Gastrocnemius medialis (tissue), 4 donors: ENCODE measurements around the gene SLC46A1. TPM values are rescaled to one million over a fixed set of nuclear protein-coding genes. Genes with fewer than 3 reads are reported as not detected.

Experiments
- ATAC-seq, 2 donors: fragments of 150-250 bp; one replicate each; pipeline ENCODE4 v1.9.1; 2016
- DNase-seq, 2 donors: peaks; one replicate each; pipeline ENCODE4 v3.0.0-alpha.2; 2019
- H3K27ac ChIP-seq, 4 donors: fragments of 200-600 bp; sonication (generic); 1 replicate in 1 of 4; 2 replicates in 3 of 4; pipeline ENCODE4 v1.5.1; 2016 to 2018; ENCODE audit warnings: mild to moderate bottlenecking in 2 of 4, moderate library complexity in 1 of 4
- H3K27me3 ChIP-seq, 3 donors: fragments of 200-600 bp; sonication (generic) in 2 of 3; 1 replicate in 1 of 3; 2 replicates in 2 of 3; pipeline versions ENCODE4 v1.5.1 to v1.6.0; 2016 to 2019; ENCODE audit warnings: mild to moderate bottlenecking in 1 of 3, moderate library complexity in 1 of 3
- H3K36me3 ChIP-seq, 2 donors: fragments of 200-600 bp; sonication (generic) in 1 of 2; one replicate each; pipeline ENCODE4 v1.5.1; 2017 to 2018
- H3K4me1 ChIP-seq, 2 donors: fragments of 200-600 bp; sonication (generic) in 1 of 2; one replicate each; pipeline ENCODE4 v1.5.1; 2016 to 2017; ENCODE audit warnings: mild to moderate bottlenecking in 2 of 2
- H3K4me3 ChIP-seq, 4 donors: fragments of 200-600 bp; sonication (generic) in 3 of 4; 1 replicate in 1 of 4; 2 replicates in 3 of 4; pipeline ENCODE4 v1.5.1; 2016 to 2019; ENCODE audit warnings: mild to moderate bottlenecking in 2 of 4
- H3K9me3 ChIP-seq, 3 donors: fragments of 200-600 bp; sonication (generic) in 2 of 3; 1 replicate in 1 of 3; 2 replicates in 2 of 3; pipeline ENCODE4 v1.5.1; 2016 to 2019
- POLR2A ChIP-seq, 2 donors: fragments of 450-650 bp; IDR thresholded peaks; one replicate each; pipeline ENCODE4 v1.6.1; 2017; ENCODE audit warnings: antibody characterized with exemption in 2 of 2, mild to moderate bottlenecking in 2 of 2, moderate library complexity in 2 of 2
- in situ Hi-C, 4 donors: fragments of 200-750 bp; cut with MboI; loops; one replicate each; pipeline versions ENCODE4 v1.15.0 to v1.8.0; 2017; ENCODE audit warnings: low sequenced_read_pairs in 4 of 4
- intact Hi-C: fragments of 100-400 bp; cut with DNase I; formaldehyde crosslinking; loops from one replicate; pipeline ENCODE4 v1.15.1; 2023; ENCODE audit warnings: low total_unique reads
- microRNA-seq, 2 donors: library from miRNA; unstranded; fragments of <30 nt; microRNA quantifications; one replicate each; pipeline ENCODE4, GENCODE V29; 2016; ENCODE audit warnings: borderline replicate concordance in 2 of 2
- total RNA-seq, 4 donors: library from RNA; depleted of rRNA; stranded (reverse); fragments of >200 nt; gene quantifications; one replicate each; pipeline versions ENCODE4 v1.1.0 to v1.2.3, GENCODE V29; 2016
- TF ChIP-seq, protein P1 (sequence below), 5 experiments: fragments of 450-650 bp in 3 of 5; fragments of 200-600 bp in 2 of 5; sonication (generic) in 2 of 5; IDR thresholded peaks in 4 of 5; conservative IDR thresholded peaks in 1 of 5; 1 replicate in 4 of 5; 2 replicates in 1 of 5; pipeline ENCODE4 v1.5.1; 2016 to 2019; ENCODE audit warnings: antibody characterized with exemption in 5 of 5, mild to moderate bottlenecking in 3 of 5, moderate library complexity in 3 of 5

Gene SLC46A1
- total RNA-seq, 4 donors from 2014 or later = 1.9 to 3.5 (median 2.4) TPM

DNA sequence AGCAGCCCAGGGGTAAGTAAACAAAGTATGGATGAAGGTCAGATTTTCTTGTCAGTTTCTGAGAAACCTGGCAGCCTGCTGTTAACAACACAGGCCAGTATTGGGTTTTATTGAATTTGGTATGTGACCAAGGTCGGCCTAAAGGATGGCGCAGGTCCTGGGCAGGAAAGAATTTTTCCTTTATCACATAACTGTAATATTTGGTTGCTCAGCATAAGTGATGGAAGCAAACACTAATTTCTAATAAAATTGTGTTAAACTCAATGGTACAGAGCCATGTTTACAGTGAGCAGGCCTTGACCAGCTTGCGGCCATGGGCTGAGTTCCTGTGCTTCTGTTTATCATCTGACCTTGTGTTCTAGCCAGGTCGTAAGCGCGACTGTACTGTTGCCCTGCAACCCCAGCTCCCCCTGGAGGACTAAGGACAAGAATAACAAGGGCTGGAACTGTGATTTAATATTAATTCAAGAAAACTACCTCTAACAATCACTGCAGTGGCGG lies 59.2 kb downstream of the SLC46A1 start:
- peaks cover 0 to 98% of the 10 kb centered on the region in 2 donors for H3K36me3 ChIP-seq
- H3K4me1 ChIP-seq = peaks cover 0 to 6% of the 10 kb centered on the region in 2 donors
- intact Hi-C loops (no loop called here), in situ Hi-C loops (loop anchor here in 2 of 4 donors (25.0 kb wide), 1 partner anchor 616 kb away; the partner anchor contains the start of gene PHF12 (in 2 of the 2))
- TF ChIP-seq, protein P1, sequence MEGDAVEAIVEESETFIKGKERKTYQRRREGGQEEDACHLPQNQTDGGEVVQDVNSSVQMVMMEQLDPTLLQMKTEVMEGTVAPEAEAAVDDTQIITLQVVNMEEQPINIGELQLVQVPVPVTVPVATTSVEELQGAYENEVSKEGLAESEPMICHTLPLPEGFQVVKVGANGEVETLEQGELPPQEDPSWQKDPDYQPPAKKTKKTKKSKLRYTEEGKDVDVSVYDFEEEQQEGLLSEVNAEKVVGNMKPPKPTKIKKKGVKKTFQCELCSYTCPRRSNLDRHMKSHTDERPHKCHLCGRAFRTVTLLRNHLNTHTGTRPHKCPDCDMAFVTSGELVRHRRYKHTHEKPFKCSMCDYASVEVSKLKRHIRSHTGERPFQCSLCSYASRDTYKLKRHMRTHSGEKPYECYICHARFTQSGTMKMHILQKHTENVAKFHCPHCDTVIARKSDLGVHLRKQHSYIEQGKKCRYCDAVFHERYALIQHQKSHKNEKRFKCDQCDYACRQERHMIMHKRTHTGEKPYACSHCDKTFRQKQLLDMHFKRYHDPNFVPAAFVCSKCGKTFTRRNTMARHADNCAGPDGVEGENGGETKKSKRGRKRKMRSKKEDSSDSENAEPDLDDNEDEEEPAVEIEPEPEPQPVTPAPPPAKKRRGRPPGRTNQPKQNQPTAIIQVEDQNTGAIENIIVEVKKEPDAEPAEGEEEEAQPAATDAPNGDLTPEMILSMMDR (IDR thresholded peaks at IDR 0.05 in 4 of 5, conservative IDR thresholded peaks at IDR 0.05 in 1 of 5) = peak in 1 of 5 experiments; percentile 18
- TF ChIP-seq POLR2A (IDR thresholded peaks at IDR 0.05) = no peak
- no peaks in the 10 kb centered on the region for H3K27me3 ChIP-seq
- no peak for DNase-seq
- peak overlapping the region in 2 of 4 donors; percentile 22 to 35 for H3K27ac ChIP-seq
- no peak for ATAC-seq
- no peaks in the 10 kb centered on the region for H3K9me3 ChIP-seq
- H3K4me3 ChIP-seq = no peak overlapping the region

DNA sequence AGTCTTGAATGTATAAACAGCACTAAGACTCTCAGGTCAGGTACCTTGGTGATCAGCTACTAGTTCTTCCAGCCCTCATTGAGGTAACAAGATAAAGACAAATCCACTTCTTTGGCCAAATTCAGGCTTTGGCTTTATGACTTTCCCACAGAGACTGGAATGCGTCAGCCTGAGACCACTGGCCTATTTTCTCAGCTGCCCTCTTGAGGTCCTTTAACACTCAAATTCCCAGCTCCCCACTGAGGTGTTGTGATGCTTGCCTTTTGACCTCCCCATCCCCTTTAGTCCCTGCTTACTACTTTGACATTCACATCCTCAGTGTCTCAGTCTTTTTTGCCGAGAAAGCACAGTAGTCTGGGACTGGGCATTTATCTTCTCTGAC lies 59.8 kb downstream of the SLC46A1 start:
- peaks cover 0 to 98% of the 10 kb centered on the region in 2 donors for H3K36me3 ChIP-seq
- H3K27ac ChIP-seq = peak overlapping the region in 1 of 4 donors; percentile 35
- H3K4me1 ChIP-seq = peaks cover 0 to 6% of the 10 kb centered on the region in 2 donors
- in situ Hi-C loops (loop anchor here in 2 of 4 donors (25.0 kb wide), 1 partner anchor 616 kb away; the partner anchor contains the start of gene PHF12 (in 2 of the 2)), intact Hi-C loops (no loop called here)
- ATAC-seq = no peak
- TF ChIP-seq POLR2A (IDR thresholded peaks at IDR 0.05) = no peak
- TF ChIP-seq, protein P1 (IDR thresholded peaks at IDR 0.05 in 4 of 5, conservative IDR thresholded peaks at IDR 0.05 in 1 of 5) = no peak
- H3K9me3 ChIP-seq = no peaks in the 10 kb centered on the region
- DNase-seq = no peak
- H3K4me3 ChIP-seq = no peak overlapping the region
- H3K27me3 ChIP-seq = no peaks in the 10 kb centered on the region

DNA sequence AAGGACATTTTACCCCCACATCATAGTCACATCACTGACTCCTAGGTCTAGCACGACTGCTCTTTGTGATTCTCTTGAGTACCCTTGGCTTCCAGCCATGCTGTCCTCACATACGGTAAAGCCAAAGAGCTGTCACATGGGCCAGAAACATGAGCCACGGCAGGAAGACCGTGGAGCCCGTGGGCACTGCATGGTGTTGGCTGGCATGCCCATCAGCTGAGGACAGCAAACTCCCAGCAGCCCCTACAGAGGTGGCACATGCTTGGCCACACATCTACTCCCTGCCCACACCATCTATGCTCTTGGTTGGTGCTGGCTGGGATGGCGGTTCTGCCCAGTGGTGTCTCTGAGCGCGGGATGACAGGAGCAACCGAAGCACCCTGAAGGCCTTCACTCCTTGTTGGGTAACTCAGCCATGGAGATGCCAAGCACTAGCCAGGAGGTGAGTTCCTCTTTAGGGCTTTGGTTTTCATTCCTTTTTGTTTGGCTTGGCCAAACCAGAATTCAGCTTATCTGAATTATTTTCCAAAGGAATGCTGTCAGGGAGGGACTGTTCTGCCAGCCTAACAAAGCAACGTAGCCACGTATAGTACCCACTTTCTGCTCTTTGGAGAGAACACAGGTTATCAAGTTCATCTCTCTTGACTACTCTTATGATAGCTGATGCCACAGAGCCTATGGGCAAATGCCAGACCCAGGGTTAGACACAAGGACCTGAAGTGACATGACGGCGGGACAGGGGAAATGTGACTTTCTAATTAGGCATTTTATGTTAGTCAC lies 60.4 kb downstream of the SLC46A1 start:
- intact Hi-C loops (no loop called here), in situ Hi-C loops (loop anchor here in 2 of 4 donors (25.0 kb wide), 1 partner anchor 617 kb away; the partner anchor contains the start of gene PHF12 (in 2 of the 2))
- Histone ChIP-seq H3K9me3 (no peaks in the 10 kb centered on the region), H3K4me3 (no peak overlapping the region), H3K27me3 (no peaks in the 10 kb centered on the region), H3K27ac (peak overlapping the region in 1 of 4 donors; percentile 33), H3K4me1 (peaks cover 0 to 6% of the 10 kb centered on the region in 2 donors), H3K36me3 (peaks cover 0 to 98% of the 10 kb centered on the region in 2 donors)
- TF ChIP-seq POLR2A (IDR thresholded peaks at IDR 0.05) = no peak
- TF ChIP-seq, protein P1 (IDR thresholded peaks at IDR 0.05 in 4 of 5, conservative IDR thresholded peaks at IDR 0.05 in 1 of 5) = no peak
- ATAC-seq (peak in 1 of 2 donors; percentile 45), DNase-seq (peak in 1 of 2 donors; percentile 39)

Small RNAs within 50 kb of the gene (microRNA-seq; reads per million reads assigned to microRNA genes)
- gene MIR4723 = 0 to 0.85 reads per million in 2 donors

Other genes with a start within 250 kb of the SLC46A1 start
- 1 to 10 TPM; 5.1 to 7.2 (median 6.6) TPM for gene TMEM97, start 87.0 kb downstream of the SLC46A1 start, total RNA-seq
- 10 to 100 TPM in 1 of 4 donors, 1 to 10 TPM in 3; 3.7 to 15.9 (median 4.9) TPM for gene IFT20, start 70.7 kb downstream of the SLC46A1 start, total RNA-seq
- 10 to 100 TPM; 18.8 to 36.5 (median 25.5) TPM for gene TNFAIP1, start 70.5 kb downstream of the SLC46A1 start, total RNA-seq
- gene POLDIP2, start 48.7 kb downstream of the SLC46A1 start, total RNA-seq = 100 to 1,000 TPM; 217 to 281 (median 237) TPM
- not detected for gene SEBOX, start 41.0 kb downstream of the SLC46A1 start, total RNA-seq
- 10 to 100 TPM in 1 of 4 donors, 1 to 10 TPM in 1, not detected in 2; 3.8 to 11.5 TPM for gene VTN, start 35.9 kb downstream of the SLC46A1 start, total RNA-seq
- gene SARM1, start 34.5 kb downstream of the SLC46A1 start, total RNA-seq = 1 to 10 TPM in 3 of 4 donors, under 1 TPM in 1; 0.78 to 1.9 (median 1.7) TPM
- under 1 TPM in 1 of 4 donors, not detected in 3; 0.34 TPM for gene SLC13A2, start 67.4 kb upstream of the SLC46A1 start, total RNA-seq
- not detected for gene FOXN1, start 100.1 kb upstream of the SLC46A1 start, total RNA-seq
- 10 to 100 TPM in 1 of 4 donors, 1 to 10 TPM in 3; 3.1 to 10.2 (median 6.3) TPM for gene UNC119, start 146.4 kb upstream of the SLC46A1 start, total RNA-seq
- 10 to 100 TPM; 25.0 to 63.0 (median 50.0) TPM for gene PIGS, start 165.3 kb upstream of the SLC46A1 start, total RNA-seq
- 1 to 10 TPM in 3 of 4 donors, under 1 TPM in 1; 0.87 to 7.0 (median 3.3) TPM for gene ALDOC, start 170.7 kb upstream of the SLC46A1 start, total RNA-seq
- gene SPAG5, start 192.8 kb upstream of the SLC46A1 start, total RNA-seq = 1 to 10 TPM in 2 of 4 donors, under 1 TPM in 2; 0.41 to 1.5 (median 0.96) TPM
- gene RSKR, start 208.0 kb upstream of the SLC46A1 start, total RNA-seq = 10 to 100 TPM in 1 of 4 donors, 1 to 10 TPM in 3; 1.8 to 10.1 (median 2.8) TPM
- 10 to 100 TPM; 71.6 to 93.4 (median 81.0) TPM for gene BLTP2, start 238.9 kb upstream of the SLC46A1 start, total RNA-seq